Cardiac muscle cell (in vitro differentiated cells and primary cell): ENCODE data around the gene C1R. TPM values are rescaled to one million over a fixed set of nuclear protein-coding genes. Genes with fewer than 3 reads are reported as not detected.

Experiments
- DNase-seq, 2 donors: peaks; one replicate each; pipeline versions ENCODE4 v3.0.0 to v3.0.0-alpha.2; 2010 to 2017; ENCODE audit warnings: low read depth in 1 of 2, low spot score in 1 of 2
- H3K27ac ChIP-seq: fragments of 200-600 bp; sonication (generic); 2 replicates; pipeline ENCODE4 v1.5.1; 2016
- H3K27me3 ChIP-seq: fragments of 200-600 bp; sonication (generic); 2 replicates; pipeline ENCODE4 v1.6.0; 2016; ENCODE audit warnings: control low read depth
- H3K36me3 ChIP-seq: fragments of 200-600 bp; sonication (generic); 2 replicates; pipeline ENCODE4 v1.5.1; 2016; ENCODE audit warnings: control low read depth
- H3K4me1 ChIP-seq: fragments of 200-600 bp; sonication (generic); 2 replicates; pipeline ENCODE4 v1.8.1; 2017; ENCODE audit warnings: low read depth, mild to moderate bottlenecking, mixed run types
- H3K4me3 ChIP-seq: fragments of 200-600 bp; sonication (generic); 2 replicates; pipeline ENCODE4 v1.5.1; 2016; ENCODE audit warnings: mild to moderate bottlenecking
- H3K9me3 ChIP-seq: fragments of 200-600 bp; sonication (generic); 2 replicates; pipeline ENCODE4 v1.5.1; 2017; ENCODE audit warnings: low read depth, mild to moderate bottlenecking, control low read depth
- polyA plus RNA-seq: library from polyadenylated mRNA; unstranded; fragments of >200 nt; fragmentation: Nextera tagmentation; extraction: Ambion mirVana; gene quantifications from 2 replicates; pipeline ENCODE4 v1.2.1, GENCODE V29; 2016
- total RNA-seq: library from RNA; depleted of rRNA; stranded (reverse); fragments of >200 nt; gene quantifications from 2 replicates; pipeline ENCODE4 v1.2.3, GENCODE V29; 2016
- TF ChIP-seq, protein P1 (sequence below): IDR thresholded peaks from 2 replicates; pipeline ENCODE4 v1.5.1; 2012; ENCODE audit warnings: low read depth, mild to moderate bottlenecking, low read length

Gene C1R
- total RNA-seq (2.4 and 3.6 TPM in 2 replicates), polyA plus RNA-seq (1.5 and 3.4 TPM in 2 replicates)

DNA sequence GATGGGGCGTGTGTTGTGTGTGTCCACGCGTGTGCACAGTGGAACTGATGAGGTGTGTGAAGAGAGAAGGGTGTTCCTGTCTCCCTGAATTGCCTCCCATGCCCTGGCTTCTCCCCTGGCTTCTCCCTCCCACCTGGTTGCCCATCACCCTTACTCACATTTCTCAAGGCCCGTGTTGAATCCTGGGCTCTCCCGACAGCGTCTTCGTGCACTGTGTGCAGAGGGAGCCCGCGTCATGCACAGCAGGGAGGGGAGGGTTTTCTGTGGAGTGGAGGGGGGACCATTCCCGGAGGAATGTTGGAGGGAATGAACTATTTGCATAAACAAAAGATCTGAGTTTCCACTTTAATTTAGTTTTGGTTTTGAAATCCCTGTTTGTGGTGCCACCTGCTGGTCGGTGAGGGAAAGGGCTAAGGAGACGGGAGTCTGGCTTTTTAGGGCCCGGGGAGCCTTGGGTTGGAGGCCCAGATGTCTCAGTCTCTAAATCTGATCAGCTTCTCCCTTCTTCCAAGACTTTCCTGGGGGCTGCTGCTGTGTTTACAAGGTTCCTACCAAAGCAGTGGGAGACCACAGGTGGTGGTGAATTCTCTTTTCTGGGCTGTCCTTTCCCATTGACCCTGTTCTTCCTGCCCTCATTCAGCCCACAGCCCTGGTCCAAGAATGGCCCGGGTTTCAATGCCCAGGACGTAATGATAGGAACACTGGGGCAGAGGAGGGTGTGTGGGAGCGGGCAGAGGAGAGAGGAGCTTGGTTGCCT lies at the start of gene C1R:
Gene C1R (minus strand): TSS at position 217 of the 757 bp plus-strand sequence. CDS start 57 bp downstream, at position 160.
- no peaks in the 10 kb centered on the region for H3K27me3 ChIP-seq
- peaks cover 4% of the 10 kb centered on the region for H3K4me1 ChIP-seq
- H3K36me3 ChIP-seq, result no peaks in the 10 kb centered on the region
- no peak within 1 kb of the TSS for H3K27ac ChIP-seq
- no peak within 1 kb of the TSS for H3K4me3 ChIP-seq
- H3K9me3 ChIP-seq, result no peaks in the 10 kb centered on the region
- peak; percentile 58 to 95 for DNase-seq
- TF ChIP-seq, protein P1, sequence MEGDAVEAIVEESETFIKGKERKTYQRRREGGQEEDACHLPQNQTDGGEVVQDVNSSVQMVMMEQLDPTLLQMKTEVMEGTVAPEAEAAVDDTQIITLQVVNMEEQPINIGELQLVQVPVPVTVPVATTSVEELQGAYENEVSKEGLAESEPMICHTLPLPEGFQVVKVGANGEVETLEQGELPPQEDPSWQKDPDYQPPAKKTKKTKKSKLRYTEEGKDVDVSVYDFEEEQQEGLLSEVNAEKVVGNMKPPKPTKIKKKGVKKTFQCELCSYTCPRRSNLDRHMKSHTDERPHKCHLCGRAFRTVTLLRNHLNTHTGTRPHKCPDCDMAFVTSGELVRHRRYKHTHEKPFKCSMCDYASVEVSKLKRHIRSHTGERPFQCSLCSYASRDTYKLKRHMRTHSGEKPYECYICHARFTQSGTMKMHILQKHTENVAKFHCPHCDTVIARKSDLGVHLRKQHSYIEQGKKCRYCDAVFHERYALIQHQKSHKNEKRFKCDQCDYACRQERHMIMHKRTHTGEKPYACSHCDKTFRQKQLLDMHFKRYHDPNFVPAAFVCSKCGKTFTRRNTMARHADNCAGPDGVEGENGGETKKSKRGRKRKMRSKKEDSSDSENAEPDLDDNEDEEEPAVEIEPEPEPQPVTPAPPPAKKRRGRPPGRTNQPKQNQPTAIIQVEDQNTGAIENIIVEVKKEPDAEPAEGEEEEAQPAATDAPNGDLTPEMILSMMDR, result peak; percentile 88

DNA sequence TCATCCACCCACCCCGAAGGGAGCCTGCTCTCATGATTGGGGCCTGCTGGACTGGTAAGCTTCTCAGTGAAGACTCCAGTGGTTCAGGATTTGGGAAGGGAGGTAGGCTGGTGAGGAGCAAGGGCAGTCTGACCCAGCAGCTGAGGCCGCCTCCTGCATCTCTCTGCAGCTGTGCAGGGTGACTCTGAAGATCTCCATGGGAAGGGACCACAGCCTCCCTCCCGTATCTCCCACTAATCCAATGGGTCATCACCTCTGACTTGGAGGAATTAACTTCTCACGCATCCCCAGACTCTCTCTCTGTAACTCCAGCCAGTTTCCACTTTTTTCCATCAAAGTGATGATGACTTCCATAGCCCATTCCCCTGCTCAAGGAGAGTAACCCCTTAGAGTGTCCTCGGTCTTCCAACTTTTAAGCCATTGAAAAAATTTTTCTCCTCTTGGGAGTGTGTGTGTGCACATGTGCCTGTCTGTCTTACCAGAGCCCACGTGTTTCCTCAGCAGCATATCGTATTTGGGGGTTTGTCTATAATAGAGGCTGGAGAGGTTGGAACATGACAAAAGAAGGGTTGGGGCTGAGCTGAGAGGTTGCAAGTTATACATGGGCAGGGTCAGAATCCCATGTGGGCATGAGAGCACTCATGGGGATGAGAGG lies 49.2 kb upstream of the C1R start:
- TF ChIP-seq, protein P1, result no peak
- Histone ChIP-seq H3K4me1 (no peaks in the 10 kb centered on the region), H3K27ac (no peak overlapping the region), H3K36me3 (no peaks in the 10 kb centered on the region), H3K4me3 (no peak overlapping the region), H3K9me3 (no peaks in the 10 kb centered on the region), H3K27me3 (no peaks in the 10 kb centered on the region)
- no peak for DNase-seq

DNA sequence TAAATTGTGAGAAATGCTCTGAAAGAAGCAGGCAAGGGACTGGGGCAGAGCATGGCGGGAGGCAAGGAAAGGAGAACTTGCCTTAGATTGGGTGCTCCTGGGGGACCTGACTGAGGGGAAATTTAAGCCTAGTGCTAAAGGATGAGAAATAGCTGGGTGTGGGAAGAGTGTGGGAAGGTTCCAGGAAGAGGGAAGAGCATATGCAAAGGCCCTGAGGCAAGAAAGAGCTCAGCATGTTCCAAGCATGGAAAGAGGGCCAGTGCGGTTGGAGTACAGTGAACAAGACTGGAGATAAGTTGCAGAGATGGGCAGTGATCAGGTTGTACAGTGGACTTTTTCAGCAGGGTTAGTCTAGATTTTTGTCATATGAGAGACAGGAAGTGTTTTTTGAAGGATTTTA lies 47.0 kb upstream of the C1R start:
- Histone ChIP-seq H3K27ac (no peak overlapping the region), H3K4me3 (no peak overlapping the region), H3K9me3 (no peaks in the 10 kb centered on the region), H3K27me3 (no peaks in the 10 kb centered on the region), H3K36me3 (peaks cover 2% of the 10 kb centered on the region), H3K4me1 (no peaks in the 10 kb centered on the region)
- TF ChIP-seq, protein P1, result no peak
- DNase-seq, result no peak

DNA sequence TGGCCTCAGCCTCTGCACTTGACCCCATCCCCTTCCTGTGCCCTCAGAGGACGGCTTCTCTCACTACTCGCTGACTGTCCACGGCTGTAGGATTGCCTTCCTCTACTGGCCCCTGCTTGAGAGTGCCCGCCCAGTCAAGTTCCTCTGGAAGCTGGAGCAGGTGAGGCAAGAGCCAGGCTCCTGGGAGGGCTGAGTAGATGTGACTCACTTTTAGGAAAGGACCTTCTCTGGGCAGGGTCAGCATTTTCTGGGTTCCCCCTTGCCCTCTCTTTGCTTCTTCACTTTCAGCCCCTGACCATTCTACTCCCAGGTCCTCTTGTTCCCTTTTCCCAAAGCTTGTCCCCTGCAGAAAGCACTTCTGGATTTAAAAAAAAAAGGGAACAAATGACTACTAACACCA lies 45.7 kb upstream of the C1R start:
- Histone ChIP-seq H3K36me3 (peaks cover 2% of the 10 kb centered on the region), H3K4me1 (no peaks in the 10 kb centered on the region), H3K27ac (no peak overlapping the region), H3K4me3 (no peak overlapping the region), H3K27me3 (no peaks in the 10 kb centered on the region), H3K9me3 (no peaks in the 10 kb centered on the region)
- TF ChIP-seq, protein P1, result no peak
- no peak for DNase-seq

DNA sequence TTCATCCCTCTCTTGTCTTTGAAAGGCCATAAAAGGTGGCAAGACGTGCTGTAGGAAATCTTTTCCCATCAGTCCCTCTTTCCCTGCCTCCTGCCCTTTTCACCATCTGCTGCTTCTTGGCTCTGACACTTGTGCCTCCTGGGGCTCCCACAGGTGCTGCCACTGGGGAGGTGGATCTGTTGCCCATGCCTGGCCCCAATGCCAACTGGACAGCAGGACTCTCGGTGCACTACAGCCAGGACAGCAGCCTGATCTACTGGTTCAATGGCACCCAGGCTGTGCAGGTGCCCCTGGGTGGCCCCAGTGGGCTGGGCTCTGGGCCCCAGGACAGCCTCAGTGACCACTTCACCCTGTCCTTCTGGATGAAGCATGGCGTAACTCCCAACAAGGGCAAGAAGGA lies 44.4 kb upstream of the C1R start:
- H3K9me3 ChIP-seq, result no peaks in the 10 kb centered on the region
- DNase-seq, result no peak
- no peak overlapping the region for H3K27ac ChIP-seq
- H3K4me1 ChIP-seq, result no peaks in the 10 kb centered on the region
- H3K27me3 ChIP-seq, result peaks cover 3% of the 10 kb centered on the region
- no peak overlapping the region for H3K4me3 ChIP-seq
- TF ChIP-seq, protein P1, result no peak
- peaks cover 2% of the 10 kb centered on the region for H3K36me3 ChIP-seq
